SK-N-SH treated with all-trans-retinoic acid at 6 μM for 48 hours (cell line): Measurements from ENCODE around the gene PPM1H.
"Not testable (repeated sequence)": the region's sequence is repeated elsewhere in the genome, so short reads cannot be mapped to it uniquely, and the experiment has no call there.

ENCODE experiments used
- ATAC-seq: fragments of 200-7000 bp; cut with Tn5 transposase; 3 replicates; pipeline ENCODE4 v1.9.1; 2020; ENCODE audit warnings: mild to moderate bottlenecking, moderate library complexity
- ARNTL ChIP-seq: fragments of 450-650 bp; formaldehyde crosslinking; IDR thresholded peaks from 2 replicates; pipeline ENCODE4 v1.5.0; 2020; ENCODE audit warnings: low read depth, mild to moderate bottlenecking, moderate library complexity, borderline replicate concordance
- CREB5 ChIP-seq: fragments of 250-450 bp; sonication (Bioruptor Pico); IDR thresholded peaks from 2 replicates; pipeline ENCODE4 v1.5.1; 2020; ENCODE audit warnings: low read depth, mild to moderate bottlenecking, moderate library complexity
- CSDC2 ChIP-seq: fragments of 250-450 bp; sonication (Bioruptor Pico); IDR thresholded peaks from 2 replicates; pipeline ENCODE4 v1.5.0; 2020; ENCODE audit warnings: mild to moderate bottlenecking, moderate library complexity
- ESRRG ChIP-seq: fragments of 250-450 bp; sonication (Bioruptor Pico); IDR thresholded peaks from 2 replicates; pipeline ENCODE4 v1.6.1; 2021; ENCODE audit warnings: mild to moderate bottlenecking
- GLIS3 ChIP-seq: fragments of 250-450 bp; sonication (Bioruptor Pico); IDR thresholded peaks from 2 replicates; pipeline ENCODE4 v1.5.0; 2020; ENCODE audit warnings: mild to moderate bottlenecking, moderate library complexity
- ISL1 ChIP-seq: fragments of 250-450 bp; sonication (Bioruptor Pico); IDR thresholded peaks from 2 replicates; pipeline ENCODE4 v2.1.2; 2022; ENCODE audit warnings: mild to moderate bottlenecking, moderate library complexity
- OSR1 ChIP-seq: fragments of 250-450 bp; sonication (Bioruptor Pico); IDR thresholded peaks from 2 replicates; pipeline ENCODE4 v1.8.0; 2022; ENCODE audit warnings: moderate library complexity, mild to moderate bottlenecking, inconsistent platforms
- RARB ChIP-seq: fragments of 250-450 bp; sonication (Bioruptor Pico); IDR thresholded peaks from 2 replicates; pipeline ENCODE4 v1.8.0; 2021; ENCODE audit warnings: mild to moderate bottlenecking, moderate library complexity
- SNAI2 ChIP-seq: fragments of 250-450 bp; sonication (Bioruptor Pico); IDR thresholded peaks from 2 replicates; pipeline ENCODE4 v1.5.0; 2020; ENCODE audit warnings: mild to moderate bottlenecking, moderate library complexity
- TCF4 ChIP-seq: fragments of 250-450 bp; sonication (Bioruptor Pico); IDR thresholded peaks from 2 replicates; pipeline ENCODE4 v1.8.0; 2021; ENCODE audit warnings: mild to moderate bottlenecking, moderate library complexity, borderline replicate concordance
- TOX ChIP-seq: fragments of 250-450 bp; sonication (Bioruptor Pico); IDR thresholded peaks from 2 replicates; pipeline ENCODE4 v1.8.0; 2021; ENCODE audit warnings: mild to moderate bottlenecking, moderate library complexity, borderline replicate concordance
- ZC3H10 ChIP-seq: fragments of 250-450 bp; sonication (Bioruptor Pico); IDR thresholded peaks from 2 replicates; pipeline ENCODE4 v1.5.1; 2021; ENCODE audit warnings: mild to moderate bottlenecking, moderate library complexity
- ZFP3 ChIP-seq: fragments of 250-450 bp; sonication (Bioruptor Pico); IDR thresholded peaks from 2 replicates; pipeline ENCODE4 v1.5.0; 2020; ENCODE audit warnings: mild to moderate bottlenecking, moderate library complexity
- ZFP30 ChIP-seq: fragments of 450-650 bp; formaldehyde crosslinking; IDR thresholded peaks from 2 replicates; pipeline ENCODE4 v1.5.0; 2022; ENCODE audit warnings: mild to moderate bottlenecking, moderate library complexity
- ZNF565 ChIP-seq: fragments of 450-650 bp; formaldehyde crosslinking; conservative IDR thresholded peaks from 2 replicates; pipeline ENCODE4 v1.5.0; 2020; ENCODE audit warnings: low read depth, mild to moderate bottlenecking, moderate library complexity
- ZNF70 ChIP-seq: fragments of 450-650 bp; formaldehyde crosslinking; IDR thresholded peaks from 2 replicates; pipeline ENCODE4 v1.5.0; 2020; ENCODE audit warnings: mild to moderate bottlenecking, moderate library complexity
- ZNF8 ChIP-seq: fragments of 450-650 bp; formaldehyde crosslinking; IDR thresholded peaks from 2 replicates; pipeline ENCODE4 v1.5.0; 2020; ENCODE audit warnings: mild to moderate bottlenecking, moderate library complexity
- TF ChIP-seq, protein P1 (sequence below): fragments of 250-450 bp; sonication (Bioruptor Pico); IDR thresholded peaks from 2 replicates; pipeline ENCODE4 v1.5.1; 2021; ENCODE audit warnings: mild to moderate bottlenecking, moderate library complexity
- TF ChIP-seq, protein P2 (sequence below): fragments of 250-450 bp; sonication (Bioruptor Pico); IDR thresholded peaks from 2 replicates; pipeline ENCODE4 v1.8.0; 2020; ENCODE audit warnings: mild to moderate bottlenecking, moderate library complexity, borderline replicate concordance

PPM1H gene

GRCh38 chr12:62761658-62762057 lies 173.3 kb downstream of the PPM1H start:
- TF ChIP-seq ESRRG (CRISPR knock-in tag) (no peak), OSR1 (CRISPR knock-in tag) (no peak), ZNF565 (CRISPR knock-in tag) (no peak), ZFP30 (CRISPR knock-in tag) (no peak), ZC3H10 (CRISPR knock-in tag) (no peak), ZNF70 (CRISPR knock-in tag) (no peak), GLIS3 (CRISPR knock-in tag) (no peak), TCF4 (CRISPR knock-in tag) (no peak), CSDC2 (CRISPR knock-in tag) (no peak), ZNF8 (CRISPR knock-in tag) (no peak), TOX (CRISPR knock-in tag) (no peak)
- TF ChIP-seq, protein P1, sequence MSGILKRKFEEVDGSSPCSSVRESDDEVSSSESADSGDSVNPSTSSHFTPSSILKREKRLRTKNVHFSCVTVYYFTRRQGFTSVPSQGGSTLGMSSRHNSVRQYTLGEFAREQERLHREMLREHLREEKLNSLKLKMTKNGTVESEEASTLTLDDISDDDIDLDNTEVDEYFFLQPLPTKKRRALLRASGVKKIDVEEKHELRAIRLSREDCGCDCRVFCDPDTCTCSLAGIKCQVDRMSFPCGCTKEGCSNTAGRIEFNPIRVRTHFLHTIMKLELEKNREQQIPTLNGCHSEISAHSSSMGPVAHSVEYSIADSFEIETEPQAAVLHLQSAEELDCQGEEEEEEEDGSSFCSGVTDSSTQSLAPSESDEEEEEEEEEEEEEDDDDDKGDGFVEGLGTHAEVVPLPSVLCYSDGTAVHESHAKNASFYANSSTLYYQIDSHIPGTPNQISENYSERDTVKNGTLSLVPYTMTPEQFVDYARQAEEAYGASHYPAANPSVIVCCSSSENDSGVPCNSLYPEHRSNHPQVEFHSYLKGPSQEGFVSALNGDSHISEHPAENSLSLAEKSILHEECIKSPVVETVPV (CRISPR knock-in tag) = no peak
- TF ChIP-seq, protein P2, sequence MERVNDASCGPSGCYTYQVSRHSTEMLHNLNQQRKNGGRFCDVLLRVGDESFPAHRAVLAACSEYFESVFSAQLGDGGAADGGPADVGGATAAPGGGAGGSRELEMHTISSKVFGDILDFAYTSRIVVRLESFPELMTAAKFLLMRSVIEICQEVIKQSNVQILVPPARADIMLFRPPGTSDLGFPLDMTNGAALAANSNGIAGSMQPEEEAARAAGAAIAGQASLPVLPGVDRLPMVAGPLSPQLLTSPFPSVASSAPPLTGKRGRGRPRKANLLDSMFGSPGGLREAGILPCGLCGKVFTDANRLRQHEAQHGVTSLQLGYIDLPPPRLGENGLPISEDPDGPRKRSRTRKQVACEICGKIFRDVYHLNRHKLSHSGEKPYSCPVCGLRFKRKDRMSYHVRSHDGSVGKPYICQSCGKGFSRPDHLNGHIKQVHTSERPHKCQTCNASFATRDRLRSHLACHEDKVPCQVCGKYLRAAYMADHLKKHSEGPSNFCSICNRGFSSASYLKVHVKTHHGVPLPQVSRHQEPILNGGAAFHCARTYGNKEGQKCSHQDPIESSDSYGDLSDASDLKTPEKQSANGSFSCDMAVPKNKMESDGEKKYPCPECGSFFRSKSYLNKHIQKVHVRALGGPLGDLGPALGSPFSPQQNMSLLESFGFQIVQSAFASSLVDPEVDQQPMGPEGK (CRISPR knock-in tag) = no peak
- TF ChIP-seq, all 23 proteins: peak for 0
- no peak for ATAC-seq

DNA sequence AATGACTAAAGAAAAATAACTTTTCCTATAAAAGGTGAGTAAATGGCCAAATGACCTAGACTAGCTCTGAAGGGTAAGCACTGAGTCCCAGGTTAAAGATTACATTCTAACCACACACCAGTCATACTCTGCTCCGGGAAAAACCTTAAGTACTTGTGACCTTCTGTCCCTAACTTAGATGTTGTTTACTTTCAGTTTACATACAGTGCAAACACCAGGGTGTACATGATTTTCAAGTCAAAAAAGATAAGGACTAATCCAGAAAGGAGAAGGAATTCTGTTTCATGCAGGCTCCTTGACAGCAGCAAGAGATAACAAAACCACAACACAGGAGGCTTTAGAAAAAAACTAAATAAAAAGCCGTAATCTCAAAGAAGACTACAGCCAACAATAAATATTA lies 174.2 kb downstream of the PPM1H start:
- TF ChIP-seq RARB (CRISPR knock-in tag) = no peak
- TF ChIP-seq, protein P1 (CRISPR knock-in tag) = no peak
- TF ChIP-seq ARNTL (CRISPR knock-in tag) = no peak
- TF ChIP-seq TOX (CRISPR knock-in tag) = no peak
- TF ChIP-seq ZC3H10 (CRISPR knock-in tag) = no peak
- TF ChIP-seq GLIS3 (CRISPR knock-in tag) = no peak
- TF ChIP-seq ISL1 (CRISPR knock-in tag) = no peak
- TF ChIP-seq CREB5 (CRISPR knock-in tag) = no peak
- no peak for TF ChIP-seq ESRRG (CRISPR knock-in tag)
- TF ChIP-seq ZFP3 (CRISPR knock-in tag) = no peak
- no peak for TF ChIP-seq TCF4 (CRISPR knock-in tag)
- no peak for ATAC-seq

DNA sequence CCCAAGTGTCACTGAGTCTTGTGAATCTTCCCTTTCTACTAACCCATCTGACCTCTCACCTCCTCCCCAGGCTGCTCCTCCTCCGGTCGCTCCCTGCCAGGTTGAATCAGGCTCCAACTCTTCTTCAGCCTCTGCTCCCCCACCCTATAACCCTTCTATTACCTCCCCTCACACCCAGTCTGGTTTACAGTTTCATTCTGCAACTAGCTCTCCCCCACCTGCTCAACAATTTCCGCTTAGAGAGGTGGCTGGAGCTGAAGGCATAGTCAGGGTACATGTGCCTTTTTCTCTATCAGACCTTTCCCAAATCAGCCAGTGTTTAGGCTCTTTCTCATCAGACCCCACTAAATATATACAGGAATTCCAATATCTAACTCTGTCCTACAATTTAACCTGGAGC lies 174.6 kb downstream of the PPM1H start:
- not testable (repeated sequence) for ATAC-seq

DNA sequence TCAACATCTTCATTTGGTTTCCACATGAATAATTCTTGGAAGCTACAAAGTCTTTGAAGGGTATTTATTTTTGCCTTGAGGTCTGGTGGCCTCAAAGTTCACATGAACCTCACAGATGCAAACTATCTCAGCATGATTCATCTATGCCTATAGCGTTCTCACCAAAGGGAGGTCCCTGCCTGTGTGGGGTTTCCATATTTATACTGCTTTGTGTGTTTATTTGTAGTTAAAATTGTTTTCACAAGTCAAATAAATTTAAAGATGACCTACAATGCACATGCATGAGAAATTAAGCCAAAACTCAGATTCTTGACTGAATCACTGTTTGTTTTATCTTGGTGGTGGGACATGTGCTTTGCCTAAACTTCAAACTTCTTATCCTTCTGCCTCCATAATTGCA lies 176.7 kb downstream of the PPM1H start:
- TF ChIP-seq ARNTL (CRISPR knock-in tag) (no peak), ESRRG (CRISPR knock-in tag) (no peak), ZFP30 (CRISPR knock-in tag) (no peak), ISL1 (CRISPR knock-in tag) (no peak), TOX (CRISPR knock-in tag) (no peak), OSR1 (CRISPR knock-in tag) (no peak), SNAI2 (no peak)
- TF ChIP-seq, protein P1 (CRISPR knock-in tag) = no peak
- no peak for ATAC-seq
